Liver (tissue), 3 donors: ENCODE data around the gene PPID.
"Not testable (repeated sequence)": the region's sequence is repeated elsewhere in the genome, so short reads cannot be mapped to it uniquely, and the experiment has no call there.

Source experiments
- EGR1 ChIP-seq, 2 donors: IDR thresholded peaks; 2 replicates each; pipeline ENCODE4 v1.6.1; 2016 to 2018; ENCODE audit warnings: antibody characterized with exemption in 2 of 2, low read depth in 2 of 2
- FOXA2 ChIP-seq: IDR thresholded peaks from 2 replicates; pipeline ENCODE4 v1.6.1; 2016; ENCODE audit warnings: antibody characterized with exemption
- GABPA ChIP-seq, 2 donors: IDR thresholded peaks in 1 of 2; conservative IDR thresholded peaks in 1 of 2; 2 replicates each; pipeline ENCODE4 v1.6.1; 2016; ENCODE audit warnings: antibody characterized with exemption in 2 of 2, mild to moderate bottlenecking in 1 of 2, moderate library complexity in 1 of 2
- RAD21 ChIP-seq, 2 donors: IDR thresholded peaks; 2 replicates each; pipeline ENCODE4 v1.6.1; 2016; ENCODE audit warnings: antibody characterized with exemption in 2 of 2, mild to moderate bottlenecking in 2 of 2
- RXRA ChIP-seq, 2 donors: IDR thresholded peaks; 2 replicates each; pipeline ENCODE4 v1.6.1; 2017 to 2018; ENCODE audit warnings: antibody characterized with exemption in 2 of 2, mild to moderate bottlenecking in 1 of 2
- TAF1 ChIP-seq: conservative IDR thresholded peaks from 2 replicates; pipeline ENCODE4 v1.6.1; 2016; ENCODE audit warnings: antibody characterized with exemption, mild to moderate bottlenecking
- YY1 ChIP-seq: IDR thresholded peaks from 2 replicates; pipeline ENCODE4 v1.6.1; 2016; ENCODE audit warnings: antibody characterized with exemption, mild to moderate bottlenecking
- ZBTB33 ChIP-seq: IDR thresholded peaks from 2 replicates; pipeline ENCODE4 v1.6.1; 2016; ENCODE audit warnings: antibody characterized with exemption
- TF ChIP-seq, protein P1 (sequence below): fragments of 150-350 bp; IDR thresholded peaks from 2 replicates; pipeline ENCODE4 v1.5.1; 2017; ENCODE audit warnings: improper control_type of control experiment, low read depth, low read length; ENCODE audit not compliant: missing input control
- TF ChIP-seq, protein P2 (sequence below): IDR thresholded peaks from 2 replicates; pipeline ENCODE4 v1.6.1; 2016; ENCODE audit warnings: antibody characterized with exemption, mild to moderate bottlenecking
- TF ChIP-seq, protein P3 (sequence below): IDR thresholded peaks from 2 replicates; pipeline ENCODE4 v1.6.1; 2016; ENCODE audit warnings: antibody characterized with exemption
- donor health status: healthy.
- donor health status: healthy.

- TF ChIP-seq, protein P1, sequence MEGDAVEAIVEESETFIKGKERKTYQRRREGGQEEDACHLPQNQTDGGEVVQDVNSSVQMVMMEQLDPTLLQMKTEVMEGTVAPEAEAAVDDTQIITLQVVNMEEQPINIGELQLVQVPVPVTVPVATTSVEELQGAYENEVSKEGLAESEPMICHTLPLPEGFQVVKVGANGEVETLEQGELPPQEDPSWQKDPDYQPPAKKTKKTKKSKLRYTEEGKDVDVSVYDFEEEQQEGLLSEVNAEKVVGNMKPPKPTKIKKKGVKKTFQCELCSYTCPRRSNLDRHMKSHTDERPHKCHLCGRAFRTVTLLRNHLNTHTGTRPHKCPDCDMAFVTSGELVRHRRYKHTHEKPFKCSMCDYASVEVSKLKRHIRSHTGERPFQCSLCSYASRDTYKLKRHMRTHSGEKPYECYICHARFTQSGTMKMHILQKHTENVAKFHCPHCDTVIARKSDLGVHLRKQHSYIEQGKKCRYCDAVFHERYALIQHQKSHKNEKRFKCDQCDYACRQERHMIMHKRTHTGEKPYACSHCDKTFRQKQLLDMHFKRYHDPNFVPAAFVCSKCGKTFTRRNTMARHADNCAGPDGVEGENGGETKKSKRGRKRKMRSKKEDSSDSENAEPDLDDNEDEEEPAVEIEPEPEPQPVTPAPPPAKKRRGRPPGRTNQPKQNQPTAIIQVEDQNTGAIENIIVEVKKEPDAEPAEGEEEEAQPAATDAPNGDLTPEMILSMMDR = not testable (repeated sequence)
- TF ChIP-seq GABPA (IDR thresholded peaks at IDR 0.05 in 1 of 2, conservative IDR thresholded peaks at IDR 0.05 in 1 of 2); YY1; RXRA (IDR thresholded peaks at IDR 0.05); EGR1 (IDR thresholded peaks at IDR 0.05; ENCODE audit: low read depth in 2 of 2); RAD21 (IDR thresholded peaks at IDR 0.05); FOXA2; TAF1; ZBTB33: not testable (repeated sequence)
- TF ChIP-seq, protein P2, sequence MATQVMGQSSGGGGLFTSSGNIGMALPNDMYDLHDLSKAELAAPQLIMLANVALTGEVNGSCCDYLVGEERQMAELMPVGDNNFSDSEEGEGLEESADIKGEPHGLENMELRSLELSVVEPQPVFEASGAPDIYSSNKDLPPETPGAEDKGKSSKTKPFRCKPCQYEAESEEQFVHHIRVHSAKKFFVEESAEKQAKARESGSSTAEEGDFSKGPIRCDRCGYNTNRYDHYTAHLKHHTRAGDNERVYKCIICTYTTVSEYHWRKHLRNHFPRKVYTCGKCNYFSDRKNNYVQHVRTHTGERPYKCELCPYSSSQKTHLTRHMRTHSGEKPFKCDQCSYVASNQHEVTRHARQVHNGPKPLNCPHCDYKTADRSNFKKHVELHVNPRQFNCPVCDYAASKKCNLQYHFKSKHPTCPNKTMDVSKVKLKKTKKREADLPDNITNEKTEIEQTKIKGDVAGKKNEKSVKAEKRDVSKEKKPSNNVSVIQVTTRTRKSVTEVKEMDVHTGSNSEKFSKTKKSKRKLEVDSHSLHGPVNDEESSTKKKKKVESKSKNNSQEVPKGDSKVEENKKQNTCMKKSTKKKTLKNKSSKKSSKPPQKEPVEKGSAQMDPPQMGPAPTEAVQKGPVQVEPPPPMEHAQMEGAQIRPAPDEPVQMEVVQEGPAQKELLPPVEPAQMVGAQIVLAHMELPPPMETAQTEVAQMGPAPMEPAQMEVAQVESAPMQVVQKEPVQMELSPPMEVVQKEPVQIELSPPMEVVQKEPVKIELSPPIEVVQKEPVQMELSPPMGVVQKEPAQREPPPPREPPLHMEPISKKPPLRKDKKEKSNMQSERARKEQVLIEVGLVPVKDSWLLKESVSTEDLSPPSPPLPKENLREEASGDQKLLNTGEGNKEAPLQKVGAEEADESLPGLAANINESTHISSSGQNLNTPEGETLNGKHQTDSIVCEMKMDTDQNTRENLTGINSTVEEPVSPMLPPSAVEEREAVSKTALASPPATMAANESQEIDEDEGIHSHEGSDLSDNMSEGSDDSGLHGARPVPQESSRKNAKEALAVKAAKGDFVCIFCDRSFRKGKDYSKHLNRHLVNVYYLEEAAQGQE = not testable (repeated sequence)
- TF ChIP-seq, protein P3, sequence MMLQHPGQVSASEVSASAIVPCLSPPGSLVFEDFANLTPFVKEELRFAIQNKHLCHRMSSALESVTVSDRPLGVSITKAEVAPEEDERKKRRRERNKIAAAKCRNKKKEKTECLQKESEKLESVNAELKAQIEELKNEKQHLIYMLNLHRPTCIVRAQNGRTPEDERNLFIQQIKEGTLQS = not testable (repeated sequence)
Measured at GRCh38 chr4:158746537-158746936, 23.3 kb upstream of the PPID start.
